GM12891 (cell line): ENCODE results near the gene CKMT2.

Source experiments
- PAX5 ChIP-seq: IDR thresholded peaks from 2 replicates; pipeline ENCODE4 v1.6.1; 2011; ENCODE audit warnings: low read length, moderate library complexity, mild to moderate bottlenecking; ENCODE audit not compliant: insufficient read depth, severe bottlenecking
- POLR2A ChIP-seq: IDR thresholded peaks from 2 replicates; pipeline ENCODE4 v1.6.1; 2011; ENCODE audit warnings: low read depth, low read length, control low read depth
- POLR2AphosphoS5 ChIP-seq: IDR thresholded peaks from 2 replicates; pipeline ENCODE4 v1.6.1; 2011; ENCODE audit warnings: low read depth, low read length, control low read depth
- SPI1 ChIP-seq: IDR thresholded peaks from 2 replicates; pipeline ENCODE4 v1.6.1; 2011; ENCODE audit warnings: low read depth, low read length, control low read depth
- TAF1 ChIP-seq: IDR thresholded peaks from 2 replicates; pipeline ENCODE4 v1.6.1; 2011; ENCODE audit warnings: low read depth, low read length, control low read depth

DNA sequence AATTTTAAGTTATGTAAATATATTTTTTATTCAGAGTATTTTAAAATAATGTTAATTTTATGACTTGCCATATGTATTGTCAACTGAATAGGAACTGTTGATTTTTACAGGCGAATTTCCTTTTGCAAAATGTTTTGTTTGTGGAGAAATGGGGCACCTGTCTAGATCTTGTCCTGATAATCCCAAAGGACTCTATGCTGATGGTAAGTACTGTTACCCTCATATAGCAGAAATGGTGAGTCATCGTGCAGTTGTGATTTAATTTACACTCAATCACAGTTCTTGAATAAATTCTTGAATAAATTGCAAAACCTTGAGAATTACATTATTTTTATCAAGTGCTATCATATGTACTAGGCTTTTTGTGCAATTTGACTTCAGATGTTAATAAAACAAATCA is 75.7 kb downstream of the CKMT2 start:
- TF ChIP-seq POLR2A (no peak), POLR2AphosphoS5 (no peak), TAF1 (no peak), SPI1 (no peak), PAX5 (no peak)
